Measurements from ENCODE around the gene LRRC28.

LRRC28 gene

DNA sequence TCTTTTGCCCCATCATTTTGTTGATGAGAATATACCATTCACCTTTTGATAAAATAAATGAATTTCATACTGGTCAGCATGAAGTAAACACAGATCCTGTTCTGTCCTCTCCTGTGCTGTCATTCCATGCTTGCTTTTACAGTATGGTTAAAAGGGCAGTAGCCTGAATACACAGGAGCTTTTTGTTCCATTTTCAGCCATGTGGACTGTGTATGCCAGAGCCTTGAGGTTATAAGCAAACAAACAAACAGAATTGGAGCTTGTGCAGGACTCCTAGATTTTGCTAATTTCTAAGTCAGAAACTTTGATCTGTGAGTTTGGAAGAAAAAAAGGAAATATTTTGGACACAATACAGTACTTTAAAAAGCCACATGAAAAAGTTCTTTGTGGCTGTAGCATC lies 91.9 kb downstream of the LRRC28 start:
- no peak for DNase-seq (ENCODE audit: low spot score)

DNA sequence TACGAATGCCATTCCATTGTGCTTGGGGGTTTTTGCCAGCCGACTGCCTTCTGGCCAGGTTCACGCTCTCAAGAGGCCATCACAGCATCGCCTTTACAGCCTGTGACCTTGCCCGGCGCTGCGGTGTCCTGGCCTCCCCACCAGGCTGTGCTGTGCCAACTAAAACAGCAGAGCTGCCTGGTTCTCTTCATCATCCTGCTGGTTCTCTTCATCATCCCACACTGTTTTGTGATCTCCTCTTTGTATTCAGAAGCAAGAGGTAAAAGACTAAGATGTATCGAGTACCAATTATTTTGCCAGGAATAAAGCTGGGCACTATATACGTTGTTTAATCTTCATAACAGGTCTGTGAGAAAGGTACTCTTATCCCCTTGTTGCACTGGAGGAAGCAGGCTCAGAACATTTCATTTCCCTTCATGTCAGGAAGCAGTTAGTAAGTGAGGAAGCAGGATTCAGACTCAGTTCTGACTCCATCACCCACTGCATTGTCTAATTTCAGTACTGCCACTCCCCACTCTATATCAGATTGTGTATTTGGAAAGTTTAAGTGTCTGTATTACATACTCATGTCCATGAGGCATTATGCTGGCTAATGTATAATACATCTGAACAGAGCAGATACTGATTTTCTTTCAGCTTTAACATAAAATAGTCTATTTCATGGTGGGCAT lies 92.7 kb downstream of the LRRC28 start:
- peak; percentile 43 for DNase-seq (ENCODE audit: low spot score)

DNA sequence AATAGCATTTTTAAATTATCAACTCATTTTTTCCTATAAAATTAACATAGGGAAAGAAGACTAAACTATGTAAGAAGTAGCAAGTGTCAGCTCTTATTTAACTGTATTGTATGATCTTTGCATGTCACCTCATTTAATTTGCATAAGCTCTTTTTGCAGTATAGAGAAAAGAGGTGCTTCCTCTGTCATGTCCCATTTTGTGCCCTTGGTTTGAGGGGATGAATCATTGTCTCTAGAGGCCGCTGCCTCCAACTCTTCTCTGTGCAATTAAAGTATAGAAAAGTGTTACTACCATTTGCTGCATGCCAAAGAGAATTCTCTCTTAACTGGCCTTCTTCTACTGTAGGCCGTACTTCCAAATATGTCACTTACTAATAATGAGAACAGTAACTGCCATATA lies 93.4 kb downstream of the LRRC28 start:
- DNase-seq (ENCODE audit: low spot score): no peak

DNA sequence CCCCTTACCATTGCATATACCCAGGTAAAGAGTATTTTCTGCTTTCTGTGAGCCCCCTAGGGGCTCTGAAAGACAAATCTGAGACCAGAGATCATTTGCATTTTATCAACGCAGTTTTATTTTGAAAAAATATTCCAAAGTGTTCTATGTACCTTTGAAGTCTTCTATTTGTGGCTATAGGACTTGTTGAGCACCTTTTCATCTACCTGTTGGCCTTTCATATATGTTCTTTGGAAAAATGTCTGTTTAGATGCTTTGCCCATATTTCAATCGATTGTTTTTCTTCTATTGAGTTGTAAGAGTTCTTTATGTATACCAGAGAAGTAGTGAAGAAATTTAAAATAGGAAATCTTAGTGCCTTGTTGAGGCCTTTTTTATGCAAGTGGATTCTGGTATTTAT lies 94.0 kb downstream of the LRRC28 start:
- no peak for DNase-seq (ENCODE audit: low spot score)

DNA sequence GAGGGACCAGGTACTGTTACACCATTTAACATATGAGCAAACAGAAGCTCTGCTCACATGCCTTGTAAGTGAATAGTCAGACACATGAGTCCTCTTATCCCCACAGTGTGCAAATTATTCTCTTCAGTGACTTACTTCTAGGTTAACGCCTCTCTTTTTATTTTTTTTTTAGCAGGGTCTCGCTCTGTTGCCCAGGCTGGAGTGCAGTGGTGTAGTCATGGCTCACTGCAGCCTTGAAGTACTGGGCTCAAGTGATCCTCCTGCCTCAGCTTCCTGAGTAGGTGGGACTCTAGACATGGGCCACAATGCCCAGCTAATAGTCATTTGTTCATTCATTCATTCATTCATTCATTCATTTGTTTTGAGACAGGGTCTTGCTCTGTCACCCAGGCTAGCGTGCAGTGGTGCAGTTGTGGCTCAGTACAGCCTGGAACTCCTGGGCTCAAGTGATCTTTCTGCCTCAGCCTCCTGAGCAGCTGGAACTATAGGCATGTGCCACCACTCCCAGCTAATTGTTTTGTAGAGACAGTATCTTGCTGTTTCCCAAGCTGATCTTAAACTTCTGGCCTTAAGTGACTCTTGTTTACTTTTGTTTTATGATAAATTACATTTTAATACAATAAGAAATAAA lies 94.7 kb downstream of the LRRC28 start:
- DNase-seq (ENCODE audit: low spot score): peak; percentile 25

DNA sequence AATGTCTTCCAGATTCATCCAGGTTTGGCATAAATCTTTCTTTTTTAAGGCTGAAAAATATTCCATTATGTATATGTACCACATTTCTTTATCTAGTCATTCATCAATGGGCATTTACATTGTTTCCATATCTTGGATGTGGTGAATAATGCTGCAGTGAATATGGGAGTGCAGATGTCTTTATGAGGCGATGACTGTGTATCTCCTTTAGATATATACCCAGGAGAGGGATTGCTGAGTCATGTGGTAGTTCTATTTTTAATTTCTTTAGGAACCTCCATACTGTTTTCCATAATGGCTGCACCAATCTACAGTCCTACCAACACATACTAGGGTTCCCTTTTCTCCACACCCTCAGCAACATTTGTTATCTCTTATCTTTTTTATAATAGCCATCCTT lies 96.3 kb downstream of the LRRC28 start:
- no peak for DNase-seq (ENCODE audit: low spot score)

DNA sequence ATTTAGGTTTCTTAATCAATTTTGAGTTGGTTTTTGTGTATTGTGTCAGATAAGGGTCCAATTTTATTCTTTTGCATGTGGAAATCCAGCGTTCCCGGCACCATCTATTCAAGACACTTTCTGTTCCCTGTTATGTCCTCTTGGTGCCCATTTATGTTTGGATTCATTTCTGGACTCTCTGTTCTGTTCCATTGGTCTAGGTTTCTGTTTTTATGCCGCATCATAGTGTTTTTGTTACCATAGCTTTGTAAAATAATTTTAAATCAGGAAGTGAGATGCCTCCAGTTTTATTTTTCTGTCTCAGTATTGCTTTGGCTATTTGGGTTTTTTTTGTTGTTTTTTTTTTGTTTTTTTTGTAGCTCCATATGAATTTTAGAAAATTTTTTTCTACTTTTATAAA lies 97.1 kb downstream of the LRRC28 start:
- no peak for DNase-seq (ENCODE audit: low spot score)

DNA sequence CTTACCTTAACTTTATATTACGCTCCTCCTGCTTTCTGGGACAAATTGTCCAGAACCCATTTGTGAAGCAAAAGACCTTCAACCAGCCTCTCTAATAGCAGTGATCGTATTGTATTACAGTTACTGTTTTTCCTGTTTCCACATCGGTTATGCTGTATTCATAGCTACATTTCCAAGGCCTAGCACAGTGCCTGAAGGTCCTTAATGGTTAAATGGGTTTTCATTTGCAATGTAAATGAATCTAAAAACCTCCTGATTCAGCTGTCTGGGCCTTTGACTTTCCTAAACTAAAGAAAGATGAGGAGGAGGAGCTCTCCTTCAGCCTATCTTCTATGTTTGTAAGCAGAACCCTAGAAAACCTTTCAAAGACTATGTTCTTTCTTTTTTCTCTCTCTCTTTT lies 99.1 kb downstream of the LRRC28 start:
- no peak for DNase-seq (ENCODE audit: low spot score)

DNA sequence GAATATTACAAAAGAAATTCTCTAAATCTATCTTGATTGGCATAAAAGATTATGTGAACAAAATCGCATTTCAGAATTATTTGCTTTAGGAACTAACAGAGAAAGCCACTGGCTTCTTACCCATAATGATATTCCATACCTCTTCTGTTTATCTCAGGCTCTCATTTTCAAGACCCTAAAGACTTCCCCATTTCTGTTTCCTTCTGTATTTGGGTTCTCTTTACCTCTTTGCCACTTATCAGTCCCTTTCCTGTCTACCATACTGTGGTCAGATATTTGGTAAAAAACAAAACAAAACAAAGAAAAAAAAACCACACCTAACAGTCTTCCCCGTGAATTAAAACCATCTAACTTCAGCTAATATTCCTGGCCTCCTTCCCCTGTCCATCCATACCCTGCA lies 108.5 kb downstream of the LRRC28 start:
- no peak for DNase-seq (ENCODE audit: low spot score)

DNA sequence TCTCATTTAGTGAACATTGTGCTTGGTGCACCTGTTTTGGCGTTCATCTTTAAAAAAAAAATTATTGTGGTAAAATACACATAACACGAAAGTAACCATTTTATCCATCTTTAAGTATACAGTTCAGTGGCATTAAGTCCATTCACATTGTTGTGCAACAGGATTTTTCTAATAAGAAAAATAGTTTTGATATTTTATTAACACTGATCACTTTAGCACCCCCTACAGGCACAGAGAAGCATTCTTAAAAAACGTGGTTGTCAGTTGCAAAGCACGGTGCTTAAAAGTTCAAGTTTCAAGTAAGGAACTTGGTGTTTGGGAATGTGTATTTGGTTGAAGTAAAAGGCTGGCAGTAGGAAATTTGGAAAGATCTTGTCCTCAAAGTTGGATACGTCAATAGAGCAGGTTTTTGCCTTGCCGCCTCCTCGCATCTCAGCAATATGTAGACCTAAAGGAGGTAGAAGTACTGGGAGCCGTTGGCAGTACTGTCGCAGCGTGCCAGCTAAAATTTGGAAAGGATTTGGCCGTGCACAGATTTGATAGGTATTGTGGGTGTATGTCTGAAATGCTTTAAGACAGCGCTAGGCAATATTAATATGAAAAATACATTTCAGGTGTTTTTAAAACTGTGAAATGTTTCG lies 110.4 kb downstream of the LRRC28 start:
- DNase-seq (ENCODE audit: low spot score): peak; percentile 32

DNA sequence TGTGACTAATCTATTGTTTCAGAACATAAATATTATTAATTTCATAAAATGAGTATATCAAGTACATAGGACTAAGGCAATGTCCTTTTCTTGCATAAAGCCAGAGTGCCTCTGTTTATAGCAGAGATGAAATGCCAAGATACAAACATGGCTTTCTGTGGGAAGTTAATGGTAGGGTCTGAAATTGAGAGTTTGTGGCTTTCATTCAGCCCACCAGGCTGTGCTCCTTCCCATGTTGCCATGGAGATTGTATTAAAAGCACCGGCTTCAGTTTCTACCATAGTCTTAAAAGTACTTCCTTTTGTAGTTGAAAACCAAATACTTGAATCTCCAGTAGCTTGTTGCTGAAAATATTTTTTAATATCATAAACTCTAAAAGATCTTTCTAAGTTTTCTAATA lies 114.0 kb downstream of the LRRC28 start:
- no peak for DNase-seq (ENCODE audit: low spot score)

DNA sequence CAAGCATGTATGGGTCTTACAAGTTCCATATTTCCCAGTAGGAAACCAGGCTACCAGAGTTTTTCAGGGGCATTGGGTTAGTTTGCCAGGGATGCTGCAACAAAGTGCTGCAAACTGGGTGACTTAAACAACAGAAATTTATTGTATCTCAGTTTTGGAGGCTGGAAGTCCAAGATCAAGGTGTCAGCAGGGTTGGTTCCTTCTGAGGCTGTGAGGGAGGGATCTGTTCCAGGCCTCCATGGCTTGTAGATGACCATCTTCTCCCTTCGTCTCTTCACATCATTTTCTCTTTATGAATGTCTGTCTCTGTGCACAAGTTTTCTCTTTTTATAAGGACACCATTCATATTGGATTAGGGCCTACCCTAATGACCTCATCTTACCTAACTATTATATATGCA lies 114.7 kb downstream of the LRRC28 start:
- DNase-seq (ENCODE audit: low spot score): no peak

DNA sequence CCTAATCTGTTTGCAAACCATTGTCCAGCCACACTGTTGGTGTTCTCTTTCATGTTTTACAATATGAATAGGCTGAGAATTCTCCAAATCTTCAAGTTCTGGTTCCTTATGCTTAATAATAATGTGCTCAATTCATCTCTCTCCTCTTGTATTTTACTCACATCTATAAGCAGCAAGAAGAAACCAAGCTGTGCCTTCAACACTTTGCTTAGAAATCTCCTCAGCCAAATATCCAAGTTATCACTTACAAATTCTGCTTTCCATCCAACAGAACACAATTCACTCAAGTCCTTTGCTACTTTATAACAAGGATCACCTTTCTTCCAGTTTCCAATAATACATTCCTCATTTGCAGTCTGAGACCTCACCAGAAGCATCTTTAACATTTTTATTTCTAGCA lies 117.5 kb downstream of the LRRC28 start:
- DNase-seq (ENCODE audit: low spot score): no peak

DNA sequence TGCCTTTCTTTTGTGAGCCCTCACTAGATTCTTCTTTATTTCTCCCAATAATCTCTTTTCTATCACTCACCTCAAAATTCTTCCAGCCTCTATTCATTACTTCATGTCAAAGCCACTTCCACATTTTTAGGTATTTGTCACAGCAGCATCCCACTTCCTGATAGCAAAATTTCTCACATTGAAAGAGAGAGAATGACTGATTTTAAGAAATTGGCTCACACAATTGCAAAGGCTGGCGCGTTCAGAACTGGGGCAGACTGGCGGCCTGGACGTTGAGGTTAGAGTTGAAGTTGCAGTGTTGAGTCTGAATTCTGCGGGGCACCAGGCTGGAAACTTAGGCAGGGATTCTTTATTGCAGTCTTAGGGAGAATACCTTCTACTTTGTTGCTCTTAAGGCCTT lies 117.9 kb downstream of the LRRC28 start:
- DNase-seq (ENCODE audit: low spot score): no peak

DNA sequence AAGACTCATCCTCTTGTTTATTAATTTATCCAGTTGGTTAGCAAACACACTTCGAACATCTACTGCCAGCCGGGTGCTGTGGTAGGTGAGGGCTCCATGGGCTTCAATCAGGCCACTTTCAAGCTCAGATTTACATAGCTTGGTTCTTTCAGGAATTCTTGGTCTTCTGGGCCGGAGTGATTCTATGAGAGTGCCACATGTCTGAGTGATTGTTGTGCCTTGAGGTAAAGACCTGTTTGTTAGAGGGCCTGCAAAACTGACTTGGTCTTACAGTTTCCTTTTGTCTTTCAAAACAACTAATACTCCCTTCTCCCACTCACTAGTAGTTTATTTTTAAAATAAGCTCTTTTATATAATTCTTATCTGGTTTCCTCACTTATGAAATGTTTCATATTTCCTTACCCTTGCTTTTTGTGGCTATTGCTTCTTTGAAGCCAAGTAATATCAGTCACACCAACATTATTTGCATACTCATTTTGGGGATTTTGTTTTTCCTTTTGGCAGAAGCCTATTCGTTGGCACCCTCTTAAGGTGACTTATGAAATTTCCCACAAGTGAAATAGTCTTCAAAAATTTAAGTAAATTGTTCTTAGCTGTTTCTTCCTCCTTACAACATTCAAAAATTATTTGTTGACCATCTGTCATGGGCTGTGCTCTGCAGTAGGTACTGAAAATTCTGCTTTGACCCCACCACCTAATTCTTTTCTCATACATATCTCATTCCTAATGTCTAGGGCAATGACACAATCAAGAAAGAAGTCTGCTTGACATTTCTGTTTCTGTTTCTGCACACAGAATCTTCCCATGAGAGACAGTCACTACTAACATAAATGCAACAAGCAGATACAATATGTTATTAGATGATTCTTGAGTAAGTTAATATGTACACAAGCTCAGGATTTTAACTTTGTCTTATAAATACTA lies 120.2 kb downstream of the LRRC28 start:
- peak; percentile 50 for DNase-seq (ENCODE audit: low spot score)

DNA sequence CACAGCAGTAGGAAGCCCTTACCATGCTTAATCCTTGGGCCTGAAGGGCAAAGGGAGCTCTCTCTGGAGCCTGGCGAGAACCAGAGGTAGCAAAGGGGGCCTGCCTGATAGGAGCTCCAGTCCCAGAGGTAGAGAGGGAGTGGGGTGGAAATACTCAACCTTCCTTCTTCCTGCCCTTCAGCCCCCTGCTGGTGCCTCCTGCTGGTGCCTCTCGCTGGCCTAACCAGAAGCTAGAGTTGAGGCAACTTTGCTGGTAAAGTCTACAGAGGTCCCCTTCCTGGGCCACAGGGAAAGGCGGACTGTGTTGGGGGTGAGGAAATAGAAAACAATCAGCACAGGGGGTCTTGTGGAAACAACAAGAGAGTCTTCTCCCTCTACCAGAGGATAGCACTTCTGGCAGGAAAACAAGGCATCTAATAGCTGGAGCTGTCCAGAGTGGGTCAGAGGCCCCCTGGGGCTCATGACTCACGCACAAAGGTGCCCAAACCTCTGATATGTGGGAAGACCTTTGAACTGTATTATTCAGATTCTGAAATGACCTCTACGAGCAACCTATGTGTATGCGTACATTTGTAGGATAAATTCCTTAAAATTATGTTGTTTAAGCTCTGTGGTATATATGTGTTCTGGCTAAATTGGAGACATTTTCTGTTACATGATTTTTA lies 133.9 kb downstream of the LRRC28 start:
- DNase-seq (ENCODE audit: low spot score): peak; percentile 14

DNA sequence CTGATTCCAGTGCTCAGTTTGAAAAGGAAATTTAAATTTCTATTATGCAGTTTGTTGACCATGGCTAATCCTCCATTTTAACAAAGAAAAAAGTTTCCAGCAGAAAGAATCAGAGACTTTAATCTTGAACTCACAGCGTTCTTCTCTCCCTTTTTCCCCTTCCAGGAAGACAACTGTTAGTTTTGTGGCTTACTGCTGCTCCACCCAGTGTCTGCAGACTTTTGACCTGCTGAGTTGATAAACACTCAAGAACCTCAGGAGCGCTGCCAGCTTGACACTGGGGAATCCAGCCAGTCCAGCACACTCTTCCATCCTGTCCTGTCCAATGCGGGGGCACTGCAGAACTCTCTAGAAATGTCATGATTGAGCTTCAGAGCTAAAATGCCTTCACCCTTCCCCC lies 134.6 kb downstream of the LRRC28 start:
- no peak for DNase-seq (ENCODE audit: low spot score)

DNA sequence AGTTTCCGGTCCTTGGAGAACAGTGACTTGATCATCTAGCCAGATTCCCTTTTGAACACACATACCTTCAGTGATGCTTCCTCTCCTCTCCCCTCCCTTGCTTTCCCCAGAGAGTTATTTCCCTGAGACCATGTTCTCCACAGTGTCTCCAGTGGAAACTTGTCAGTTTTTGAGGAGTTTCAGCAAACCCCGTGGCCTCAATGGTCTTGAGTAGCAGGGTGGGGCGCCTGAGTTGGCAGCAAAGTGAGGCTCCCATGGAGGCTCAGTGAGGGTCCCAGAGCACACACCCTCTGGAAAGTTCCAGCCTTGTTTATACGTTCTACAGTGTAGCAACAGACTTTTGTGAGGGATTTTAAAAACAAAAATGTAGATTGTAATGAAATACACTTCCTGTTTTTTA lies 135.1 kb downstream of the LRRC28 start:
- DNase-seq (ENCODE audit: low spot score): no peak

DNA sequence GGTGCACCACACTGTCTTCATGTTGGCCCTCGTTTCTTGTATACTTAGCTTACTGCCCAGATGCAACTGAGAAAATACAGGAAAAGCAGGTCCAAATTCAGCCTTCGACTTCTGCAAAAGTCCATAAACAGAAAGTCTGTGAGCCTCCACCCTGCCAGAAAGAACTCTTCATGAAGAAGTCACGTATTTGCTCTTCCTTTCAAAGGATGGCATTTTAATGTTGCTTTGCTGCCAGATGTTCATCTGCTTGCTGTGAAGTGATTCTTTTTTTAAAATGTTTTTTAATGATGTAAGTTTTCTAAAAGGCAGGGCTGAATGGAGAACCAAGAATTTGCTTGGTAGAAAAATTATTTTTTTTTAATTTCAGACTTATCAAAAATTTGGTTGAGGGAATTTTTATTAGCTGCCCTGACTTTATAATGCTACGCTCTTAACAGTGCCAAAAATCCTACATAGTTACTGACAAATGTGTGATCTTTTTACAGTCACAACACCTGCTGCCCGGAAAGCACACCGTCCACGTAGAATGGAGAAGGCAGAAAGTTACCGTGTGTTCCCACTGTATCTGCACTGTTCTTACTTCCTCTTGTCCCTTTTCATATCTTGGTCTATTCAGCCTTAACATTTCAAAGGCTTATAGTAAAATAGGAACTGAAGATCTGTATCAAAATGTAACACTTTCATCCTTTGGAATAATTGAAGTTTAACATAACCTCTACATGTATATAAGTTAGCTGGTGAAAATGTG lies 136.3 kb downstream of the LRRC28 start:
- peak; percentile 24 for DNase-seq (ENCODE audit: low spot score)

DNA sequence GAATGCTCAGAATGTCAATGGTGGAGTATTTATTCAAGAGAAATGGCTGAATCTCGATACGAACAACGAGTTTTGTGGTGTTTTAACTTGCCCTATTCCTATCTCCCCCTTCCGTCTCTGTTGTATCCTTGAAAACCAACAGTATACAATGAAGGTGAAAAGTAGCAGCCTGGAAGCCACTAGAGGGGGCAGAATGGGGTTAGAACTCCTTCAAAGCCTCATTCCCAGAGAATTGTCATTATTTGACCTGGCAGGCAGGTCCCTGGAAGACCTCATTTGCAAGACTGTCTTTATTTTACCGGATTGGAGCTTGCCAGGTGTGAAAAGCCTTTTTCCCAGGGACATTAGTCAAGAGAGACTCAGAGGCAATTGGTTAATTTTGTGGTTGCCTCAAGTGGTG lies 139.4 kb downstream of the LRRC28 start:
- DNase-seq (ENCODE audit: low spot score): no peak

DNA sequence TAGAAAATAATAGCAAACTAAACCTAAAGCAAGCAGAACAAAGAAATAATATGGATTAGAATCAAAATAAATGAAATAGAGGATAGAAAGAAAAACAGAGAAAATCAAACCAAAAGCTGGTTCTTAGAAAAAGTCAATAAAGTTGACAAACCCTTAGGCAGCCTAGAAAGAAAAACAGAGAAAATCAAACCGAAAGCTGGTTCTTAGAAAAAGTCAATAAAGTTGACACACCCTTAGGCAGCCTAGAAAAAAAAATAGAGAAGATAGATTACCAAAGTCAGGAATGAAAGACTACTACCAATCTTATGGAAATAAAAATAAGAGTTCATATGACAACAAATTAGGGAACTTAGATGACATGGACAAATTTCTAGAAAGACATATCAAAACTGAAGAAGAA lies 142.4 kb downstream of the LRRC28 start:
- no peak for DNase-seq (ENCODE audit: low spot score)

All from NAMALWA (cell line).